BJ (cell line): ENCODE data around the gene ACSBG1. TPM values are rescaled to one million over a fixed set of nuclear protein-coding genes. Genes with fewer than 3 reads are reported as not detected.

Source experiments
- CTCF ChIA-PET: fragments of 350-600 bp; formaldehyde crosslinking; extraction: SDS; loops from one replicate; lab custom pipeline; 2021; ENCODE audit warnings: antibody characterized with exemption, inconsistent platforms; lab: Yijun Ruan, JAX
- POLR2A ChIA-PET: fragments of 300-600 bp; sonication (Branson Sonifier 250); formaldehyde crosslinking; extraction: SDS; loops from one replicate; lab custom pipeline; 2021; ENCODE audit warnings: antibody characterized with exemption; lab: Charles Lee
- DNase-seq: peaks from one replicate; pipeline ENCODE4 v3.0.0-alpha.2; 2011; ENCODE audit warnings: low read depth
- H3K27me3 ChIP-seq: 2 replicates; pipeline ENCODE4 v1.6.0; 2011; ENCODE audit warnings: low read length; ENCODE audit not compliant: control insufficient read depth, insufficient read depth
- H3K36me3 ChIP-seq: 2 replicates; pipeline ENCODE4 v1.5.1; 2011; ENCODE audit warnings: low read length; ENCODE audit not compliant: control insufficient read depth, insufficient read depth
- H3K4me3 ChIP-seq: 2 replicates; pipeline ENCODE4 v1.5.1; 2011; ENCODE audit warnings: low read depth, mild to moderate bottlenecking, control low read depth, low read length
- polyA plus RNA-seq: library from polyadenylated mRNA; depleted of rRNA; stranded (reverse); fragments of >200 nt; gene quantifications from 2 replicates; pipeline ENCODE4 v1.2.3, GENCODE V29; 2011
- TF ChIP-seq, protein P1 (sequence below): IDR thresholded peaks from 2 replicates; pipeline ENCODE4 v1.5.1; 2011; ENCODE audit warnings: low read depth, mild to moderate bottlenecking, control low read depth, inconsistent platforms, low read length, moderate library complexity; ENCODE audit not compliant: insufficient read depth

The ACSBG1 gene
- polyA plus RNA-seq, 1 experiment, result 0.01 TPM

DNA sequence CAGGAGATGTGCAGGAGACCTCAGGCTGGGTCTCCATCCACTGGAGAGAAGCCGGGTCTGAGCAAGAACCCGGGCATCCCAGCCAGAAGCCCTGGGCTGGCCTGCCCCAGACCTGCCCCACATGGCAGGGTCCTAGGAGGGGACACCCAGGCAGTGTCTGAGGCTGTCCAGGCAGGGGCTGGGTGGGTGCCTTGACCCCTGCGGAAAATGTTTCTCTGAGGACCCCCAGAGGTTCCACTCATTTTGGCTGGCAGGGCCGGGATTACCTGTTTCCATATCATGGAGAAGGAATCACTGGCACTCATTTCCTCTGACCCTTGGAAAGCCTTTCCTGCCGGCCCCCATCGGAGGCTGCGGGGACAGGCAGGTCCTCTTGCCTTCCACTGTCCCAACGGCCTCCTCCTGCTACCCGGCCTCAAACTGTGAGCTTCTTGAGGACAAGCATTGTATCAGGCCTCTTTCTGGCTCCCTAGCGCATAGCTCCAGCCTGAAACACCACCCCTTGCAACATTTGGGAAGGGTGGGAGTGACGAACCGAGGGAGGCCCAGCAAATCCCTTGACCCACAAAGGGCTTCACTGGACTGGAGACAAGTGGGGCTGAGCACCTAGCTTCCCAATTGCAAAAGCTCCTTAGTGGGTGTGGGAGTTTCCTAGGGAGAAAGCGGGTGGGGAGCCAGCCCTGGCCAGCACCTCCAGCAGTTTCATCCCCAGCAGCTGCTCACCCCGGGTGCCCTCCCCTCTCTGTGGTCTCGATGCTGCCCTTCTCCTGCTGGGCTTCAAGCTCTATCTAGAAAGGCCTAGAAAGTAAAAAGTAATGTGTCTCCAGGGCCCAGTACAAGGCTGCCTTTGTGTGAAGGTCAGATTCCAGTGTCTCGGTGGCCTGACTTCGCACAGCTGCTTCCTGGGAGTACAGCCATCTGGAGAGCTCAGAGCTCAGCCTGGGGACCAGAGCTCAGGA lies 29.7 kb downstream of the ACSBG1 start:
- ChIA-PET POLR2A (no interaction called here), CTCF (interaction anchor here (0.6 to 3.9 kb wide), 9 partner anchors 9 to 96 kb away, joined by 3 to 31 read pairs (median 3); no protein-coding TSS in a partner anchor)
- no peak overlapping the region for H3K4me3 ChIP-seq
- TF ChIP-seq, protein P1, sequence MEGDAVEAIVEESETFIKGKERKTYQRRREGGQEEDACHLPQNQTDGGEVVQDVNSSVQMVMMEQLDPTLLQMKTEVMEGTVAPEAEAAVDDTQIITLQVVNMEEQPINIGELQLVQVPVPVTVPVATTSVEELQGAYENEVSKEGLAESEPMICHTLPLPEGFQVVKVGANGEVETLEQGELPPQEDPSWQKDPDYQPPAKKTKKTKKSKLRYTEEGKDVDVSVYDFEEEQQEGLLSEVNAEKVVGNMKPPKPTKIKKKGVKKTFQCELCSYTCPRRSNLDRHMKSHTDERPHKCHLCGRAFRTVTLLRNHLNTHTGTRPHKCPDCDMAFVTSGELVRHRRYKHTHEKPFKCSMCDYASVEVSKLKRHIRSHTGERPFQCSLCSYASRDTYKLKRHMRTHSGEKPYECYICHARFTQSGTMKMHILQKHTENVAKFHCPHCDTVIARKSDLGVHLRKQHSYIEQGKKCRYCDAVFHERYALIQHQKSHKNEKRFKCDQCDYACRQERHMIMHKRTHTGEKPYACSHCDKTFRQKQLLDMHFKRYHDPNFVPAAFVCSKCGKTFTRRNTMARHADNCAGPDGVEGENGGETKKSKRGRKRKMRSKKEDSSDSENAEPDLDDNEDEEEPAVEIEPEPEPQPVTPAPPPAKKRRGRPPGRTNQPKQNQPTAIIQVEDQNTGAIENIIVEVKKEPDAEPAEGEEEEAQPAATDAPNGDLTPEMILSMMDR, result no peak
- DNase-seq, result no peak
- H3K36me3 ChIP-seq, result no peaks in the 10 kb centered on the region
- peaks cover 8% of the 10 kb centered on the region for H3K27me3 ChIP-seq

DNA sequence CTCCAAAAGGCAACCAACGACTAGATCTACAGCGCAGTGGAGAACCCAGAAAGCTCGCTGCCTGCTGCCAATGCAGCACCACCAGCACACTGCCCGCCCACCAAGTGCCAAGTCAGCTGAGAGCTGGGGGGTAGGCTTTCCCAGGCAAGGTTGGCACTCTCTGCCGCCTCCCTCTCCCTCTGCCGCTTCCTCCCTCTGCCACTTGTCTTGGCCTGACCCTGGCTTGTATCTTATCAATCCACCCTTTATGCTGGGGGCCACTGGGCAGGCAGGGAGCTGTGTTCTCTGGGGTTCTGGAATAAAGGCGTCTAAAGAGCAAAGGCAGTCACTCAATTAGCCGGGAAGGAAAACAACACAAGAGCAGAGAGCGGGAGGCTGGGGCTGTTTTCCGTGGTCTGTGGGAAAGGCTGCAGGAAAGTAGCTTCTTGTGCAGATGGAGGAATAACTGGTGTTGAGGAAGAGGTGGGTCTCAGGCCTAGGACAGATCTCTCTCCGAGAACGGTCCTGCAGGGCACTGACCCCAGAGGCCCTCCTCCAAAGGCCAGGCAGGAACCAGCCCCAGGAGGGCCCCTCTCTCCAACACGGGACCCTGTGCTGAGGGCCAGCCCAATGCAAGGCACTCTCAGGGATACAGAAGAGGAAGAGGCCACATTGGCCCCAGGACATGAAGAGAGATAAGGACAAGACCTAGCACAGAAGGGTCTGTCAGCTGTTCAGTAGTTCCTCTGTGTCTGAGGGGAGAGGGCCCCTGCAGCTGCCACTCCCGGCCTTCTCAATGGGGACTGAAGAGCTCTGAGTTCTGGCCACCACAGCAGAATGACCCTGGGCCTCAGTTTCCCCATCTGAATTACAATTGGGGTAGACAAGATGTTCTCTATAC lies 30.8 kb downstream of the ACSBG1 start:
- H3K4me3 ChIP-seq, result no peak overlapping the region
- TF ChIP-seq, protein P1, result no peak
- DNase-seq, result no peak
- H3K27me3 ChIP-seq, result peaks cover 8% of the 10 kb centered on the region
- POLR2A ChIA-PET, result no interaction called here
- CTCF ChIA-PET, result interaction anchor here (0.6 to 3.9 kb wide), 3 partner anchors 8 to 25 kb away, joined by 4 to 31 read pairs (median 4); no protein-coding TSS in a partner anchor
- H3K36me3 ChIP-seq, result no peaks in the 10 kb centered on the region

DNA sequence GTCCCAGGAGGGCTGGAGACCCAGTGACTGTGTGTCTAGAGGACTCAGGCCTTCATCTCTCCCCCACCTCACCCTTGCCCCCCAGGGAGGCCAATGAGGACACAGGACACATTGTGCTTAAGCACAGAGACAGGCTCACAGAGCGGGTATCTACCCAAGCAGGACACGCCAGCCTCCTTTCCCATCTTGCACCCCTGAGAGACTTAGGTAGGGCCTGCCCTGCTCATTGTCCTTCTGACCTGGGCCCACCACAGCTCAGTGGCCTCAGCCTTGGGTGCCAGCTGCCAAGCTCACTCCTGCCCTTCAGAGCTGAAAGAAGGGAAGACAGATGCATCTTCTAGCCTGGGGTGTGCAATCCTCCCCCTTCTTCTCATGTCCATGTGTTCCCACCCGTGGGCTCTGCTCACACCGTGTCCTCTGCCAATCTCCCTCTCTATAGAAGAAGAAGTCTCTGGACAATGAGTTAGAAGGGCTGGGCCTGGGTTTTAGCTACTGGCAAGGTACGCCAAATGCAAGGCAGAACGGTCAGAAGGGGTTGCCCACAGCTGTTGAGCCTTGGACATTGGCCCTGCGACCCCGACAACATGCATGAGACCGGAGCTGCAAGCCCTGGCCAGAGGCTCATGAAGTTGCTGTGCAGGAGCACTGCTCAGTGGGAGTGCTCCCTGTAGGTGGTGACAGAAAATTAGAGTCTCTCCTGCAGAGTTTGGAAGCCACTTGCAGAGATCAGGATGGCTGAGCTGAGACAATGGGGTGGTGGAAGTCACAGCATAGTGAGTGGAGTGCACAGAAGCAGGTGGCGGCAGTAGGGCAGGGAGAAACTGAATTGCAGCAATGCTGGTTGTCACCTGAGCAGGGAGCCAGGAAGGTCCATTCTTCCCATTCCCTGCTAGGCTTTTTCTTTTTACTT lies 32.8 kb downstream of the ACSBG1 start:
- DNase-seq, result no peak
- ChIA-PET CTCF (interaction anchor here (1.2 kb wide), 1 partner anchor 39 kb away, joined by 8 read pairs; no protein-coding TSS in a partner anchor), POLR2A (no interaction called here)
- no peak overlapping the region for H3K4me3 ChIP-seq
- H3K36me3 ChIP-seq, result no peaks in the 10 kb centered on the region
- TF ChIP-seq, protein P1, result no peak
- H3K27me3 ChIP-seq, result peaks cover 8% of the 10 kb centered on the region

DNA sequence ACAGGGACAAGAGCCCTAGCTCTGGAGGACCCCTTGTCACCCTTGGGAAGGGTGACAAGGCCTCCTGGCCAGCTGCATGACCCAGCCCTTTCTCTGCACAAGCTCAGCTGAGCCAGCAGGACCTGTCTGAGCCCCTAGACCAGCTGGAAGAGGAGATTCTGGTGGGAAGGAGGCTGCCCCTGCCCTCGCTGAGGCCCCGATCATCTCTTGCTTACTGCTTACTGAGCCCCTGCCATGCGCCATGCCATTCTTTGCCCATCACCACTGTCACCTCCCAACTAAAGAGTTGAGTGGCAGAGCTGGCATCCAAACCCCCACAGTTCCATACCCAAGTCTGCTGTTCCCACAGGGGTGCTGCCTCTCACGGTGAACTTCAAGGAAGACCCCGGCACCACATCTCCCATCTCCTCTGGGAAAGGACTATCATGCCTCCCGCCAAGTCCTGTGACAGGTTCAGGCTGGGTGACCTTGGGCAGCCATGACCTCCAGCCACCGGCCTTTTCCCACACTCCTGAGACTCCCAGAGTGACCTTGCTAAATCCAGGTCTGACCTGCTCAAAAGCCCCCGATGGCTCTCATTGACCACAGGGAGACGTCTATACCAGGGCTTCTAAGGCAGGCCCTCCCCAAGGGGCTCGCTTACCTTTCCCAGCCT lies 34.0 kb downstream of the ACSBG1 start:
- Histone ChIP-seq H3K27me3 (peaks cover 8% of the 10 kb centered on the region), H3K36me3 (no peaks in the 10 kb centered on the region), H3K4me3 (no peak overlapping the region)
- DNase-seq, result no peak
- ChIA-PET CTCF (interaction anchor here (0.9 to 1.6 kb wide), 2 partner anchors 92 to 241 kb away, joined by 3 to 5 read pairs; no protein-coding TSS in a partner anchor), POLR2A (no interaction called here)
- TF ChIP-seq, protein P1, result no peak
